Naive thymus-derived CD4-positive, alpha-beta T cell (primary cell): Measurements from ENCODE around the gene TMEM130. TPM values are rescaled to one million over a fixed set of nuclear protein-coding genes. Genes with fewer than 3 reads are reported as not detected.

Experiments
- ATAC-seq: fragments of 150-1000 bp; cut with Tn5 transposase; 2 replicates; pipeline ENCODE4 v1.10.0; 2021; ENCODE audit warnings: mild to moderate bottlenecking, moderate library complexity
- CTCF ChIA-PET: fragments of 350-600 bp; sonication (Branson Sonifier 250); formaldehyde crosslinking; loops from one replicate; lab custom pipeline; 2021; ENCODE audit warnings: antibody characterized with exemption; lab: Charles Lee
- POLR2A ChIA-PET: fragments of 350-600 bp; sonication (Branson Sonifier 250); formaldehyde crosslinking; loops from one replicate; lab custom pipeline; 2021; ENCODE audit warnings: antibody characterized with exemption, inconsistent platforms; lab: Charles Lee
- DNase-seq, 9 donors: peaks; one replicate each; pipeline versions ENCODE4 v3.0.0 to v3.0.0-alpha.2; 2020 to 2022; ENCODE audit warnings: mixed read lengths in 1 of 9
- H3K27ac ChIP-seq: one replicate; pipeline ENCODE4 v1.7.0; 2013; ENCODE audit warnings: mild to moderate bottlenecking, low read depth, low read length, moderate library complexity
- H3K27me3 ChIP-seq, 2 donors: one replicate each; pipeline ENCODE4 v1.7.0; 2013; ENCODE audit warnings: low read length in 2 of 2, mild to moderate bottlenecking in 2 of 2, moderate library complexity in 2 of 2; ENCODE audit not compliant: control insufficient read depth in 2 of 2, insufficient read depth in 2 of 2
- H3K36me3 ChIP-seq, 3 experiments: 1 replicate in 2 of 3; 2 replicates in 1 of 3; pipeline ENCODE4 v1.7.0; 2013; ENCODE audit warnings: low read length in 3 of 3, mild to moderate bottlenecking in 3 of 3, moderate library complexity in 1 of 3; ENCODE audit not compliant: insufficient read depth in 3 of 3, control insufficient read depth in 2 of 3
- H3K4me1 ChIP-seq, 2 donors: one replicate each; pipeline ENCODE4 v1.7.0; 2013; ENCODE audit warnings: low read length in 2 of 2, mild to moderate bottlenecking in 2 of 2, moderate library complexity in 1 of 2; ENCODE audit not compliant: control insufficient read depth in 2 of 2, insufficient read depth in 2 of 2
- H3K4me3 ChIP-seq: 2 replicates; pipeline ENCODE4 v1.7.0; 2013; ENCODE audit warnings: mild to moderate bottlenecking, low read length
- H3K9me3 ChIP-seq, 3 experiments: 1 replicate in 2 of 3; 2 replicates in 1 of 3; pipeline ENCODE4 v1.7.0; 2013; ENCODE audit warnings: low read length in 3 of 3; ENCODE audit not compliant: control insufficient read depth in 2 of 3
- H3K27ac Mint-ChIP-seq, 9 donors: one replicate each; pipeline ENCODE4 v1.8.0; 2020 to 2022; ENCODE audit warnings: mixed read lengths in 9 of 9, mild to moderate bottlenecking in 8 of 9, moderate library complexity in 5 of 9, inconsistent platforms in 2 of 9
- H3K27me3 Mint-ChIP-seq, 5 donors: one replicate each; pipeline ENCODE4 v1.8.0; 2021 to 2022; ENCODE audit warnings: mixed read lengths in 5 of 5, mild to moderate bottlenecking in 1 of 5
- H3K36me3 Mint-ChIP-seq, 5 donors: one replicate each; pipeline ENCODE4 v1.8.0; 2020 to 2022; ENCODE audit warnings: mixed read lengths in 5 of 5, mild to moderate bottlenecking in 3 of 5, inconsistent platforms in 1 of 5
- H3K4me1 Mint-ChIP-seq, 7 donors: one replicate each; pipeline ENCODE4 v1.8.0; 2020 to 2022; ENCODE audit warnings: mixed read lengths in 7 of 7, mild to moderate bottlenecking in 3 of 7, inconsistent platforms in 1 of 7
- H3K4me3 Mint-ChIP-seq, 10 donors: one replicate each; pipeline ENCODE4 v1.8.0; 2020 to 2022; ENCODE audit warnings: mild to moderate bottlenecking in 10 of 10, mixed read lengths in 10 of 10, moderate library complexity in 6 of 10, inconsistent platforms in 2 of 10
- H3K9me3 Mint-ChIP-seq, 11 donors: one replicate each; pipeline ENCODE4 v1.8.0; 2020 to 2022; ENCODE audit warnings: mixed read lengths in 11 of 11, mild to moderate bottlenecking in 4 of 11, inconsistent platforms in 1 of 11, moderate library complexity in 1 of 11
- intact Hi-C, 2 donors: fragments of 100-400 bp; cut with micrococcal nuclease; formaldehyde crosslinking; loops; one replicate each; pipeline ENCODE4 v1.15.1; 2023
- polyA plus RNA-seq, 2 donors: library from polyadenylated mRNA; unstranded; fragments of 300-500 nt; fragmentation: Illumina TruSeq; gene quantifications; one replicate each; pipeline ENCODE4 v1.2.3, GENCODE V29; 2021
- total RNA-seq, 6 experiments: library from RNA in 5 of 6; stranded (reverse) in 5 of 6; gene quantifications; 1 replicate in 5 of 6; 2 replicates in 1 of 6; pipeline ENCODE4 v1.2.3 and lab custom pipeline; 2021 to 2026

The TMEM130 gene
- total and polyA plus RNA-seq, 7 experiments from 2014 or later = not detected

- Histone ChIP-seq H3K4me3 (no peak overlapping the region), H3K9me3 (no peaks in the 10 kb centered on the region), H3K27ac (no peak overlapping the region), H3K36me3 (no peaks in the 10 kb centered on the region), H3K4me1 (no peaks in the 10 kb centered on the region), H3K27me3 (no peaks in the 10 kb centered on the region)
- no peak overlapping the region for H3K4me3 Mint-ChIP-seq
- CTCF ChIA-PET = no interaction called here
- H3K27ac Mint-ChIP-seq = no peak overlapping the region
- intact Hi-C loops = no loop called here
- H3K27me3 Mint-ChIP-seq = peaks cover 0 to 36% (median 5%) of the 10 kb centered on the region in 5 donors
- ATAC-seq = no peak
- no peaks in the 10 kb centered on the region for H3K4me1 Mint-ChIP-seq
- H3K36me3 Mint-ChIP-seq = peaks cover 0 to 3% (median 0%) of the 10 kb centered on the region in 5 donors
- POLR2A ChIA-PET = no interaction called here
- no peak for DNase-seq
- H3K9me3 Mint-ChIP-seq = peaks cover 0 to 12% (median 0%) of the 10 kb centered on the region in 11 donors
Measured at GRCh38 chr7:98811299-98811698, 58.5 kb downstream of the TMEM130 start.

GRCh38 chr7:98810153-98810802 is 59.5 kb downstream of the TMEM130 start:
- Histone ChIP-seq H3K27ac (no peak overlapping the region), H3K9me3 (no peaks in the 10 kb centered on the region), H3K36me3 (no peaks in the 10 kb centered on the region), H3K27me3 (no peaks in the 10 kb centered on the region), H3K4me1 (no peaks in the 10 kb centered on the region), H3K4me3 (no peak overlapping the region)
- CTCF ChIA-PET = no interaction called here
- Mint-ChIP-seq H3K4me3 (no peak overlapping the region), H3K4me1 (no peaks in the 10 kb centered on the region), H3K27me3 (peaks cover 0 to 29% (median under 1%) of the 10 kb centered on the region in 5 donors), H3K27ac (no peak overlapping the region), H3K9me3 (peaks cover 0 to 12% (median 0%) of the 10 kb centered on the region in 11 donors), H3K36me3 (peaks cover 0 to 3% (median 0%) of the 10 kb centered on the region in 5 donors)
- ATAC-seq = no peak
- POLR2A ChIA-PET = no interaction called here
- intact Hi-C loops = no loop called here
- DNase-seq = no peak

- ChIA-PET CTCF (no interaction called here), POLR2A (no interaction called here)
- no peak overlapping the region for H3K27ac Mint-ChIP-seq
- no peak for DNase-seq
- H3K4me3 ChIP-seq = no peak overlapping the region
- H3K9me3 ChIP-seq = no peaks in the 10 kb centered on the region
- peaks cover 0 to 3% (median 0%) of the 10 kb centered on the region in 5 donors for H3K36me3 Mint-ChIP-seq
- H3K36me3 ChIP-seq = no peaks in the 10 kb centered on the region
- intact Hi-C loops = no loop called here
- no peaks in the 10 kb centered on the region for H3K4me1 ChIP-seq
- no peaks in the 10 kb centered on the region for H3K27me3 ChIP-seq
- peaks cover 0 to 12% (median 0%) of the 10 kb centered on the region in 11 donors for H3K9me3 Mint-ChIP-seq
- no peak overlapping the region for H3K27ac ChIP-seq
- ATAC-seq = no peak
- H3K27me3 Mint-ChIP-seq = peaks cover 0 to 23% (median 2%) of the 10 kb centered on the region in 5 donors
- no peaks in the 10 kb centered on the region for H3K4me1 Mint-ChIP-seq
- no peak overlapping the region for H3K4me3 Mint-ChIP-seq
Measured at GRCh38 chr7:98808751-98809460, 60.9 kb downstream of the TMEM130 start.

- Mint-ChIP-seq H3K27me3 (peaks cover 0 to 37% (median 6%) of the 10 kb centered on the region in 5 donors), H3K27ac (no peak overlapping the region), H3K4me1 (no peaks in the 10 kb centered on the region), H3K4me3 (no peak overlapping the region), H3K9me3 (peaks cover 0 to 13% (median 0%) of the 10 kb centered on the region in 11 donors), H3K36me3 (peaks cover 0 to 3% (median 0%) of the 10 kb centered on the region in 5 donors)
- ATAC-seq (no peak), DNase-seq (no peak)
- no peak overlapping the region for H3K4me3 ChIP-seq
- no peaks in the 10 kb centered on the region for H3K36me3 ChIP-seq
- no peaks in the 10 kb centered on the region for H3K4me1 ChIP-seq
- H3K27ac ChIP-seq = no peak overlapping the region
- ChIA-PET CTCF (no interaction called here), POLR2A (no interaction called here)
- H3K27me3 ChIP-seq = no peaks in the 10 kb centered on the region
- intact Hi-C loops = no loop called here
- H3K9me3 ChIP-seq = no peaks in the 10 kb centered on the region
Measured at GRCh38 chr7:98807068-98808048, 62.5 kb downstream of the TMEM130 start.

- ChIA-PET POLR2A (no interaction called here), CTCF (interaction anchor here (0.6 kb wide), 1 partner anchor 174 kb away, joined by 4 read pairs; no protein-coding TSS in a partner anchor)
- Histone ChIP-seq H3K36me3 (no peaks in the 10 kb centered on the region), H3K9me3 (peaks cover 0 to 6% (median 0%) of the 10 kb centered on the region in 3 experiments), H3K4me1 (no peaks in the 10 kb centered on the region), H3K4me3 (no peak overlapping the region), H3K27ac (no peak overlapping the region), H3K27me3 (no peaks in the 10 kb centered on the region)
- Mint-ChIP-seq H3K9me3 (peaks cover 0 to 13% (median 4%) of the 10 kb centered on the region in 11 donors), H3K27ac (no peak overlapping the region), H3K27me3 (peaks cover 0 to 39% (median 6%) of the 10 kb centered on the region in 5 donors), H3K36me3 (peaks cover 0 to 1% (median 0%) of the 10 kb centered on the region in 5 donors), H3K4me1 (no peaks in the 10 kb centered on the region), H3K4me3 (no peak overlapping the region)
- intact Hi-C loops = no loop called here
- DNase-seq (no peak), ATAC-seq (no peak)
Measured at GRCh38 chr7:98805956-98806838, 63.6 kb downstream of the TMEM130 start.

- peaks cover 0 to 7% (median 0%) of the 10 kb centered on the region in 5 donors for H3K36me3 Mint-ChIP-seq
- Histone ChIP-seq H3K27me3 (no peaks in the 10 kb centered on the region), H3K27ac (no peak overlapping the region), H3K4me3 (no peak overlapping the region), H3K4me1 (no peaks in the 10 kb centered on the region), H3K9me3 (peaks cover 0 to 9% (median 0%) of the 10 kb centered on the region in 3 experiments), H3K36me3 (no peaks in the 10 kb centered on the region)
- peaks cover 9 to 24% (median 12%) of the 10 kb centered on the region in 11 donors for H3K9me3 Mint-ChIP-seq
- ATAC-seq = no peak
- intact Hi-C loops = no loop called here
- ChIA-PET CTCF (no interaction called here), POLR2A (no interaction called here)
- no peak overlapping the region for H3K27ac Mint-ChIP-seq
- no peaks in the 10 kb centered on the region for H3K4me1 Mint-ChIP-seq
- H3K27me3 Mint-ChIP-seq = peaks cover 0 to 39% (median 11%) of the 10 kb centered on the region in 5 donors
- H3K4me3 Mint-ChIP-seq = no peak overlapping the region
- DNase-seq = no peak
Measured at GRCh38 chr7:98802781-98803110, 67.1 kb downstream of the TMEM130 start.
